GM12864 (cell line): ENCODE data around the gene PARVB.

Experiments
- DNase-seq: peaks from one replicate; pipeline ENCODE4 v3.0.0-alpha.2; 2011; ENCODE audit warnings: low read depth
- H3K4me3 ChIP-seq: 2 replicates; pipeline ENCODE4 v1.5.1; 2011; ENCODE audit warnings: mild to moderate bottlenecking, low read depth, low read length, control low read depth
- CTCF ChIP-seq: IDR thresholded peaks from 2 replicates; pipeline ENCODE4 v1.5.1; 2011; ENCODE audit warnings: low read depth, mild to moderate bottlenecking, moderate library complexity, low read length, control low read depth, inconsistent platforms; ENCODE audit errors: missing control alignments

The PARVB gene

GRCh38 chr22:43996170-43996980 lies 27.7 kb upstream of the PARVB start:
- H3K4me3 ChIP-seq, result peak overlapping the region; percentile 60
- DNase-seq, result peak; percentile 37
- TF ChIP-seq CTCF, result no peak

- no peak for DNase-seq
- no peak for TF ChIP-seq CTCF
Measured at GRCh38 chr22:43996981-43997265, 27.2 kb upstream of the PARVB start.

GRCh38 chr22:43998679-43999264 lies 25.3 kb upstream of the PARVB start:
- no peak for TF ChIP-seq CTCF
- no peak for DNase-seq
- no peak overlapping the region for H3K4me3 ChIP-seq

More at GRCh38 chr22:43996981-43997265, 27.2 kb upstream of the PARVB start:
- no peak overlapping the region for H3K4me3 ChIP-seq

- no peak for DNase-seq
- TF ChIP-seq CTCF, result no peak
- no peak overlapping the region for H3K4me3 ChIP-seq
Measured at GRCh38 chr22:43999378-43999777, 24.7 kb upstream of the PARVB start.

DNA sequence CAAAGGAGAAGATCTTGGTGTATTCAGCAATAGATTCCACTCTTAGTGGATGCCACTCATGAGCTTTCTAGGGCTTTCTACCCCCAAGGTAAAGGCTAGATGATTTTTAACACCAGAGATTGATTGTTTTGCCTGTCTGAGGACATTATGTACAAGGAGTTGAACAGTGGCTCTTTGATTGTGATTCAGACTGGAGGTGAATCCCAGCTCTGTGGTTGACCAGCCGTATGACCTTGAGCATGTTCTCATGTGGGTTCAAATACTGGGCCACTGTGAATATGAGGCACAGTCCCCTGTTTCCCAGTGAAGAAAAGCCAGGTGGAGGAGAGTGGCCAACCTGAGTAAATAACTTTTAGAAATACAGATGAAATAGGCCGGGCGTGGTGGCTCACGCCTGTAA lies 24.0 kb upstream of the PARVB start:
- TF ChIP-seq CTCF, result no peak
- no peak for DNase-seq

DNA sequence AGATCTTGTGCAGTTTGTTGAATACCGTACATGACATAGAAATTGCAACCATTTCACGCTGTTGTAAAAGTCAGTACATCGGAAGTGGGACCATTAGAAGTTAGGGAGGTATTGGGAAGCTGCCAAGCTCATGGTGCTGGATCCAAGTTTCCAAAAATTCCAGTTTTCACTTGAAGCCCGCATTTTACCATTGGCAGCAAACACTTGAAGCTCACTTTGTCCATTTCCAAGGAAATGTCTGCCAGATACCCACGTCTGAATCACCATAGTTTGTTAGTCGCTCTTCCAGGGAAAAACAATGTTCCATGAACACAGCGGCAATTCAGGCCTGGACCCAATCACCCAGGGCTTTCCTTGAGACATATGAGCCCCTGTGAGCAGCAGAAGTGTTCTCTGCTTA lies 22.6 kb upstream of the PARVB start:
- H3K4me3 ChIP-seq, result no peak overlapping the region
- DNase-seq, result no peak
- TF ChIP-seq CTCF, result no peak

More for the DNA sequence above, 24.0 kb upstream of the PARVB start:
- no peak overlapping the region for H3K4me3 ChIP-seq

DNA sequence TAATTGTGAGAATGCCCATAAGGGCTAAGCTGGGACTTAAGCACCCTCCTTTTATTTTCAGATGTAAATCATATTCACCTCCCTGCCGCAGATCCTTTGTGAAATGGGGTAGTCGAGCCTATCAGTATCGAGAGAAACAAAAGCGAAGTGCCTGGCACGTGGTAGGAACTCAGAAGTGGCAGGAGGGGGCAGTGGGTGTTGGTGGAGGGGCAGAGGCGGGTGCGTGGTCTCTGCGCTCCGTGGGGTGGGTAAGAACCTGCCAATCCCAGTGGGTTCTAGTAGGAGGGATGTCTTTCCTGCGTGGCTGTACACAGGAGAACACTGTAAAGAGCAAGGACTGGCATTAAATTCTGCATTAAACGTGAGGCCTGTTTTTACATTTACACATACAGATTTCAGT lies 21.8 kb upstream of the PARVB start:
- TF ChIP-seq CTCF, result no peak
- no peak overlapping the region for H3K4me3 ChIP-seq
- DNase-seq, result no peak
